GM18861 (cell line): ENCODE measurements around the gene MXD4.
A peak's percentile ranks its signal among the peaks of the same experiment; 100 is the strongest.
"Not testable (repeated sequence)": the region's sequence is repeated elsewhere in the genome, so short reads cannot be mapped to it uniquely, and the experiment has no call there.

Source experiments
- ATAC-seq: cut with Tn5 transposase; IDR thresholded peaks from one replicate; pipeline ENCODE4 v1.9.1; 2021; ENCODE audit not compliant: unreplicated experiment

The MXD4 gene

GRCh38 chr4:2226261-2226660 lies 35.6 kb downstream of the MXD4 start:
- ATAC-seq: no peak

GRCh38 chr4:2222838-2223237 lies 39.1 kb downstream of the MXD4 start:
- no peak for ATAC-seq

- not testable (repeated sequence) for ATAC-seq
Observed at GRCh38 chr4:2221378-2221777, 40.5 kb downstream of the MXD4 start.

- ATAC-seq: peak; percentile 54
Observed at GRCh38 chr4:2220016-2220630, 41.8 kb downstream of the MXD4 start.

- no peak for ATAC-seq
Observed at GRCh38 chr4:2219233-2219760, 42.6 kb downstream of the MXD4 start.

- ATAC-seq: no peak
Observed at GRCh38 chr4:2218436-2218835, 43.5 kb downstream of the MXD4 start.

GRCh38 chr4:2217726-2218125 lies 44.2 kb downstream of the MXD4 start:
- ATAC-seq: no peak

- no peak for ATAC-seq
Observed at GRCh38 chr4:2212831-2213230, 49.1 kb downstream of the MXD4 start.

GRCh38 chr4:2202789-2203188 lies 59.1 kb downstream of the MXD4 start:
- ATAC-seq: not testable (repeated sequence)
